HG02678 (cell line): ENCODE results near the gene TNIK.

Experiments used
- ATAC-seq: cut with Tn5 transposase; IDR thresholded peaks from one replicate; pipeline ENCODE4 v1.9.1; 2021; ENCODE audit warnings: mild to moderate bottlenecking, moderate library complexity; ENCODE audit not compliant: unreplicated experiment

TNIK gene

DNA sequence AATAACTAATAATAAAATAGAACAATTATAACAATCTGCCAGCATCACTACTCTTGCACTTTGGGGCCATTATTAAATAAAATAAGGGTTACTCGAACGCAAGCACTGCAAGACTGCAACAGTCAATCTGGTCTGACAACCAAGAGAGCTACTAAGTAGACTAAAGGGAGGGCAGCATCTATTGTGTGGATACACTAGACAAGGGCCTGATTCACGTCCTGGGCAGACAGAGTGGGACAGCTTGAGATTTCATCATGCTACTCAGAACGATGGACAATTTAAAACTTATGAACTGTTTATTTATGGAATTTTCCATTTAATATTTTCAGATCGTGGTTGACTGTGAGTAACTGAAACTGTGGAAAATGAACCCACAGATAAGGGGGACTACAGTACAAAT is 39.5 kb downstream of the TNIK start:
- ATAC-seq, result no peak

GRCh38 chr3:171419457-171419856 is 40.7 kb downstream of the TNIK start:
- ATAC-seq, result no peak

GRCh38 chr3:171417813-171418212 is 42.4 kb downstream of the TNIK start:
- no peak for ATAC-seq

GRCh38 chr3:171417137-171417536 is 43.1 kb downstream of the TNIK start:
- ATAC-seq, result no peak

- no peak for ATAC-seq
Measured at GRCh38 chr3:171416666-171417065, 43.5 kb downstream of the TNIK start.

DNA sequence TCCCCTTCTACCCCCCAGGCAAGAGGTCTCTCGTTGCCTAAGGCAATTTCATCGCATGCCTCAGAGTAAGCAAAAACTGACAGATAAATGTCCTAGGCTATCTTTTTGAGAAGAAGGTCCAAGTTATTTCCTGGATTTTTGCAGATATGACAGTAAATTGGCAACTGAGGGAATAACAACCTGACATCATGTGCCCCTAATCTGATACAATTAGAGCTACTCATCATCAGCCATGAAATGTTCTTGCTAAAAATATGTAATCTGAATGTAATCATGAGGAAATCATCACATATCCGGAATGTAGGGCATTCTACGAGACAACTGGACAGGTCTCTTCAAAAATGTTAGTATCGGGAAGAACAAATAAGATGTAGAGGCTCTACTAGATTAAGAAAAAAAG is 44.1 kb downstream of the TNIK start:
- ATAC-seq, result no peak

DNA sequence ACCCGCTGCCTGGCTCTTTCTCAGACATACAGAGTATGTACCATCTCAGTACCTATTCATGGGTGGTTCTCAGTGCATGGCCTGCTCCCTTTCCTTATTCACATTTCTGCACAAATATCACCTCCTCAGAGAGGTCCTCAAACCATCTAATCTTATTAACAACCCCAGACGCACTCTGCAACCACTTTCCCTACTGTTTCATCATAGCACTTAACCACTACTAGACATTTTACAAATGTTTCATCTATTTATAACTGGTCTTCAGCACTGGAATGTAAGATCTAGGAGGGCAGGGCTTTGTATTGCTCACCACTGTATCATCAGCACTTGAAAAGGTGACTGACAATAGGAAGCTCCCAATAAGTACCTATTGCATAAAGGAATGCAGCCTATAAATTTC is 45.1 kb downstream of the TNIK start:
- no peak for ATAC-seq

DNA sequence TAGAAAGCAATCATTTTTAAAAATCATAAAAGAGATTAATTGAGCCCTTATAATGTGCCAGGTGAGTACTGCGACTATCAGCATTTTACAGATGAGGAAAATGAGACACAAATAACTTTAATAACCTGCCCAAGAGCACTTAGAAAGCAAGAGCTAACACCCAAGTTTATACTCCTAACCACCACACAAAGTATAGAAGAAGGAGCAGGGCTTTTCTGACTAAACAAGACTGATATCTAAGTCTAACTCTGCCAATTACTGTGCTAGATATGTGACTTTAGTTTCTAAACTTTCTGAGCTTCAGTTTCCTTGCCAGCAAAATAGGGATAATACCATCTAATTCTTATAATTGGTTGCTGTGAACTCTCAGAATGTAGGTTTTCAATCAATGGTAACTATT is 47.7 kb downstream of the TNIK start:
- no peak for ATAC-seq

DNA sequence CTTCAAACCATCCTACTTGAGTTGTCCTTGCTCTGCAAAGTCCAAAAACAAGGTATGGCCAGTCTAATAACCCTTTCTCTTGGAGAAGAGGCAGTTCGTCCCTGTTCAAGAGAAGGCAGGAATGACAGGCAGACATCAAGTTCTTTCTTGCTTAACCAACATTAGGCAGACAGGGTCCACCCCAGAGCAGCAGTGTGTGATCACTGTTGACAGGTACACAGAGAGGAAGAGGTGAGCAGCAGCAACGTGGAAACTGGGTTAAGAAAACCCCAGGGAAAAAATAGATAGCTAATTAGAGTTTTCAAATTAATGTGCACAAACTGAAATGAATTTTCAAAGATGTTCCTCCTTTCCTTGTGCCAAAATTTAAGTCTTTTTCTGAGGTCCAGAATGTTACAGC is 48.2 kb downstream of the TNIK start:
- ATAC-seq, result no peak

DNA sequence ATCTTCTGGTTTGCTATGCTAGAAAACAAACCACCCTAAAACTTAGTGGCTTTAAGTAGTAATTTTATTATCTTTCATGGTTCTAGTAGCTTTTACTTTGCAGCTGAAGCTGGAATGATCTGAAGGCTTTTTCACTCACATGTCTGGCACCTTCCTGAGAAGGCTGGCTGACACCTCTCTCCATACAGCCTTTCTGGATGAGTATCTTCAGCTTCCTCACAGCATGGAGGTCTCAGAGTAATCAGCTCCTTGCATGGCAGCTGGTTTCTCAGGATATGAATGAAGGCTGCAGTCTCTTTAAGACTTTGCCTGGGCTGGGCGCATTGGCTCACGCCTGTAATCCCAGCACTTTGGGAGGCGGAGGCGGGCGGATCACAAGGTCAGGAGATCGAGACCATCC is 50.0 kb downstream of the TNIK start:
- ATAC-seq, result no peak

- no peak for ATAC-seq
Measured at GRCh38 chr3:171407759-171408158, 52.4 kb downstream of the TNIK start.

DNA sequence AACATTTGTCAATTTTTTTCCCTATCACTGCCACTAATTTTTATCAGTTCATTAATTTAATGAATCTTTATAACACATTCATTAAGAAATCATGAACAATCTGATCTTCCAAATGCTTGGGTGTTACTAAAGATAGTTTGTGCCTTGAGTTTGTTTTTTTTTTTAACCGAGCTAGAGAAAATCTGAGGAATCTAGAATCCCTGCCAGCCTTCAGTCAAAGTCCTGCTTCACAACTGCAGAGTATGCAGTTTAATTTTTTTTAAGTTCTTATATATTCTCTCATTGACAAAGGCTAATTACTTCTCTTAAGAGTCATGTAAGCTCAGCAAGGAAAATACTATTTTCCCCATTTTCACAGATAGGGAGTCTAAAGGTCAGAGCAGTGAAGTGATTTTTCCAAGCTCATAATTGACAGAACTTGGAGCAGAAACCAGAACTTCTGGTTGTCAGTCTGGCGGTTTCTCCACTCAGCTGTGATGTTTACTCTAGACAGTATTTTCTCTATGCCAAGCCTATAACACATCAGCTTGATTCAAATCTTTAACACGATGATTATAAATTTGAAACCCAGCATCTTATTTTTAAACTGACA is 55.7 kb downstream of the TNIK start:
- ATAC-seq, result no peak

GRCh38 chr3:171402281-171402680 is 57.9 kb downstream of the TNIK start:
- no peak for ATAC-seq

DNA sequence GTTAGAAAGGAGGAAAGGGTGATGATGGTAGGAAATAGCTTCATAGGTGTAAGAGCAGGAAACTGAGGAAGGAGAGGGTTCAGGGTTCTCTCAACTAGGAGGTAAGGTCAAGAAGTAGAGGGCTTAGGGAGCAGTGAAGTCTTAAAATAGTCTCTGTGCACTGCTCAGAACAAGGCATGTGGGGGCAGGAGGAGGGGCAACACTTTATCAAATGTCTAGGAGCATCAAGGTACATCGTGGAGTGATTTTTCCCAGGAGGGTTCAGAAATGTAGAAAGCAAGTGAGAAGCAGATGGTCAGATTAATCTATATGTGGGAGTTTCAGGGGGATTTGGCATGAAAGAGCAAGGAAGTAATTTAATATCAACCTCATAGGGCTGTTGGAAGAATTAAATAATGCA is 58.8 kb downstream of the TNIK start:
- no peak for ATAC-seq

DNA sequence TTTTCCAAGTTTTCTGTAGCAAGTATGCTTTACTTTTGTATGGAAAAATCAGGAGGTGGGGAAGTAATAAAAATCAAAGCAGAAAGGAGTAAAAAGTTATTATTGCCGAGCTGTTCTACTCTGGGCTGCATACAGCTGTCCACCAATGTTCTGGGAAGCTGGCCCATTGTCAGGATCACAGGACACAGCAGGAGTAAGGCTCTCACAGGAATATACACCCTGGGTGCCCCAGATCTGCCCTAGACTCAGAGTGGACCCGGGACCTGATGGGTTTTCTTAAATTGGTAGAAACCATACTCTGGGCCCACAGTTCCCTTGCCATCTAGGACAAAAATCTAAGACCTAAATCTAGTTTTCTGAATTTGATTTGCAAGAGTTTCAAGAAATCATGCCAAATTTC is 60.4 kb downstream of the TNIK start:
- ATAC-seq, result no peak

DNA sequence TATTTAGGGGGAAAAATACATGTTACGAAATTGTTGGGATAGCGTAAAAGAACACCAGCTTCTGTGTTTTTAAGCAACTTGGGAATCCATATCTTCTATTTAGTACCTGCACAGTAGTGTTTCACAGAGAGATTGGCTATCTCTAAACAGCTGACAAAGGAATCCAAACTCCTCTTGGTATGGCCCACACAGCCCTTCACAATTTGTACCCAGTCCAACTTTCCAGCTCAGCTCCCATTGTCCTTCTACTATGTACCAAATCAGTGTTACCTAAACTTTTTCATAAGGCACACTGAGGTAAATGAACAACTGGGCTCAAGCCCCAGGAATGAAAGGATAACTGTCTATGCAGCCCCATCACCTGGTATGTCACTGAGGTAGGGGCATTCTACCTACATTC is 61.9 kb downstream of the TNIK start:
- no peak for ATAC-seq

DNA sequence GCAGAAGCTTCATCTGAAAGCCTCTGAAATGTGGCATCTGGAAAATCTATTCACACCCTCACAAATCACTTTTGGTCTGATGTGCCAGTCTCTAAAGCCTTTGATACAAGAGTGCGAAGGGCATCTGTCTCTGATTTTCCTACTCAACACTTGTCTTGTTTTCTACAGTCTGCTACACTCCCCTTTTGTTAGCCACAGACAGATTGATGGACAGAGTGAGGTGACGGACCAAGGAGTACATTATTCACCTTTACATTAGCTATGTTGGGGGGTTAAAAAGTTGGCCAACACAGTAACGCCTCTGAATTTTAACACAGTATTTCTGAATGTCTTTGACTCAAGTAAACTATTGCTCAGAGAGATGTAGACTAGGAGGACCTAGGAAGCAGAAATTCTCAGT is 63.1 kb downstream of the TNIK start:
- no peak for ATAC-seq

GRCh38 chr3:171396048-171396447 is 64.2 kb downstream of the TNIK start:
- ATAC-seq, result no peak

GRCh38 chr3:171393032-171393744 is 67.0 kb downstream of the TNIK start:
- no peak for ATAC-seq

DNA sequence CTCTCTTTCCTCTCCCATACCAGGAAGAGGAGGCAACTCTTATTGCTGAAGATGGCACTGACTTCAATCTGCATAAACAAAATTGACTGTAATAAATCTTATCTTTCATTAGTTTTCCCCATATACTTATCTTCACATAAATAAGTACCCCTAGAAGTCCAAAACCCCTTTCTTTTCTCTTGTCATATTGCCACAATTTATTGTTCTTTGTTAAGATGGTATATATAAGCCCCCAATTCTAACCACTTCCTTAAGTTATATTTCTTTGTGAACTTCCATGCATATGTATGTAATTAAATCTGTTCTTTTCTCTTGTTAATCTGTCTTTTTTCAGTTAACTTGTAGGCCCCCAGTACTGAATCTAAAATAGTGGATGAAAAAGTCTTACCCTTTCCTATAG is 68.8 kb downstream of the TNIK start:
- no peak for ATAC-seq

DNA sequence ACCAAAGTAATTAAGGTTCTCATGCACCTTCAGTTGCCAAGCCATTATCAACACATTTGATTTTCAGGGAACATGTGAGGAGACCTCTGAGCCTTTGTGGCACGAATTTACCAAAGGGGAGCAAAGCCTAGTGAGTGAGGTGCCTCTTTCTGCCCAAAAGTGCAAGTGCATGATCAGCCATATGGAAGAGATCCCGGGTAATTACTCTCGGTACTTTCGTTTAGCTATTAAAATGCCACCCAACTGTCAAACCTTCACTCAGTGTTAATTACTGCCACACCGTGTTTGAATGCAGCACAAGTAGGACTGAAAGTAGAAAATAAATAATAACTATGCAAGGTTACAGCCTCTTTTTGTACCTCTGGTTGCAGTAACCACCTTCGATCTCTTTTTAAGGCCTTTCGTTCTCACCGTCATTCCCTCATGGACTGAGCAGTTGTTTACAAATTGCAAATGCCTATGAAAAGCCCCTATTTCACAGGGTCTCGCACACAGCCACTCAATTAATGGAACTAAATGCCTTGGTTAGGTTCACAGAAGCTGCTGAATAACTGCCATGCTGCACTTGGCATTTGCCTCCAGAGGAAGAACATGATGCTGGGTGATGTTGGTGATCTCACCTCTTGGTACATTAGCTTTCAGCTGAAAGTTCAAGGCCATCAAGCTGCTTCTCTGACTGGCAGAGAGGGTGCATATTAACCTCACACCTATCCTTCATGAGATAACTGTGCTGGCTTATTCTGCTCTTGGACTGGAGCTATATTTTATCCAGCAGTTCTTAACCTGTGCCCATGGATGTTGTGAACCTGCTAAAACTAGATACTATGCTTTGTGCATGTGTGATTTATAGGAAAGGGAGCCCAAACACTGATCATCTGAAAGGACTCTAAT is 69.9 kb downstream of the TNIK start:
- no peak for ATAC-seq

DNA sequence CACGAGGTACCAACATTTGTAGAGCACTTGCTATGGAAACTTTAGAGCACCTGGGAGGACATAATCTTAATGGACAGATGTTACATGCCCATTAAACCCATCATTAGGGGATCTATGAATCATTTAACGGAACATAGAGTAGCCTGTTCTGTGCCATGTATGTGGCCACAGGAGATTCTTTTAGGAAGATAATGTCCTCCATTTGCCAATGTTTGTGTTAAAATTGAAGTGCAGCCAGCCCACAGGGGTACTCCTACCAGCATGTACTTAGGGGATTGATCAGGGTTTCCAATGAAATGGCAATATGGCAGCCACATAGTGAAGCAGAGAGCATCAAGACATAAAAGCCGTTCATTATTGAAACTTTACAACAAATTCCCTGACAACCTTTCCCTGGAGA is 70.7 kb downstream of the TNIK start:
- no peak for ATAC-seq
